ENCODE results near the gene CSF2RB.

The CSF2RB gene

DNA sequence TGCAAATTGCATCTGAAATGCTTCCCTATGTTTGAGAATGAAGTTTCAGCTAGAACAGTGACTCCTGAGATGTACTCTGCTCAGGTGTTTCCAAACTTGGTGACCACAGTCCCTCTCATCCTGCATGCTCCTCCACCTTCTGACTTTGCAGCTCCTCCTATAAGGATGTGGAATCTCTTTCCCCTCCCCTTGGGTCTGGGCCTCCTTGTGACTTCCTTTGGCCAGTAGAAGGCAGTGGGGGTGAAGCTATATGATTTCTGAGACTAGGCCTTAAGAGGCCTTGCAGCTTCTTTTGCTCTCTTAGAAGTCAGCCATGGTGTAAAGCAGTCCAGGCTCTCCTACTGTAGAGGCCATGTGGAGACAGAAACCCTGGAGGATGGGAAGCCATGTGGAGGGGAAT lies 50.7 kb downstream of the CSF2RB start:
- H3K9me3 ChIP-seq (ENCODE audit: insufficient read depth, low read depth, low read length): no peaks in the 10 kb centered on the region
- H3K4me3 ChIP-seq (ENCODE audit: low read length, poor library complexity, severe bottlenecking): no peak overlapping the region
- H3K9ac ChIP-seq (ENCODE audit: low read depth, low read length, poor library complexity, severe bottlenecking): no peak overlapping the region
- H3K4me1 ChIP-seq (ENCODE audit: insufficient read depth, low read length, poor library complexity, severe bottlenecking): no peaks in the 10 kb centered on the region
- no peaks in the 10 kb centered on the region for H3F3A ChIP-seq (ENCODE audit: low read depth)
- H3K4me2 ChIP-seq (ENCODE audit: low read depth, low read length, poor library complexity, severe bottlenecking): no peak overlapping the region
- no peak for TF ChIP-seq EZH2phosphoT487 (IDR thresholded peaks at IDR 0.05; ENCODE audit: borderline replicate concordance)
- TF ChIP-seq, protein P1, sequence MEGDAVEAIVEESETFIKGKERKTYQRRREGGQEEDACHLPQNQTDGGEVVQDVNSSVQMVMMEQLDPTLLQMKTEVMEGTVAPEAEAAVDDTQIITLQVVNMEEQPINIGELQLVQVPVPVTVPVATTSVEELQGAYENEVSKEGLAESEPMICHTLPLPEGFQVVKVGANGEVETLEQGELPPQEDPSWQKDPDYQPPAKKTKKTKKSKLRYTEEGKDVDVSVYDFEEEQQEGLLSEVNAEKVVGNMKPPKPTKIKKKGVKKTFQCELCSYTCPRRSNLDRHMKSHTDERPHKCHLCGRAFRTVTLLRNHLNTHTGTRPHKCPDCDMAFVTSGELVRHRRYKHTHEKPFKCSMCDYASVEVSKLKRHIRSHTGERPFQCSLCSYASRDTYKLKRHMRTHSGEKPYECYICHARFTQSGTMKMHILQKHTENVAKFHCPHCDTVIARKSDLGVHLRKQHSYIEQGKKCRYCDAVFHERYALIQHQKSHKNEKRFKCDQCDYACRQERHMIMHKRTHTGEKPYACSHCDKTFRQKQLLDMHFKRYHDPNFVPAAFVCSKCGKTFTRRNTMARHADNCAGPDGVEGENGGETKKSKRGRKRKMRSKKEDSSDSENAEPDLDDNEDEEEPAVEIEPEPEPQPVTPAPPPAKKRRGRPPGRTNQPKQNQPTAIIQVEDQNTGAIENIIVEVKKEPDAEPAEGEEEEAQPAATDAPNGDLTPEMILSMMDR (conservative IDR thresholded peaks at IDR 0.05; ENCODE audit: low read length): no peak
- H3K36me3 ChIP-seq (ENCODE audit: insufficient read depth, low read length): no peaks in the 10 kb centered on the region
- H3K79me2 ChIP-seq (ENCODE audit: insufficient read depth, low read length): no peaks in the 10 kb centered on the region
- no peaks in the 10 kb centered on the region for H3K9me2 ChIP-seq (replicated peaks; ENCODE audit: low read depth, low read length)
- H3K27me3 ChIP-seq (ENCODE audit: insufficient read depth, low read length, poor library complexity, severe bottlenecking): peaks cover 20% of the 10 kb centered on the region
- H4K20me1 ChIP-seq (ENCODE audit: insufficient read depth, low read length, poor library complexity, severe bottlenecking): no peaks in the 10 kb centered on the region
- no peak overlapping the region for H2AFZ ChIP-seq (ENCODE audit: low read length)

GRCh38 chr22:36965696-36966095 lies 52.3 kb downstream of the CSF2RB start:
- Histone ChIP-seq H3K79me2 (ENCODE audit: insufficient read depth, low read length) (no peaks in the 10 kb centered on the region), H3K9me3 (ENCODE audit: insufficient read depth, low read depth, low read length) (no peaks in the 10 kb centered on the region), H3F3A (ENCODE audit: low read depth) (no peaks in the 10 kb centered on the region)

GRCh38 chr22:36966851-36967540 lies 53.6 kb downstream of the CSF2RB start:
- Histone ChIP-seq H3K9me2 (replicated peaks; ENCODE audit: low read depth, low read length) (no peaks in the 10 kb centered on the region), H2AFZ (ENCODE audit: low read length) (no peak overlapping the region), H3K4me1 (ENCODE audit: insufficient read depth, low read length, poor library complexity, severe bottlenecking) (no peaks in the 10 kb centered on the region), H4K20me1 (ENCODE audit: insufficient read depth, low read length, poor library complexity, severe bottlenecking) (no peaks in the 10 kb centered on the region), H3K9ac (ENCODE audit: low read depth, low read length, poor library complexity, severe bottlenecking) (no peak overlapping the region), H3F3A (ENCODE audit: low read depth) (no peaks in the 10 kb centered on the region), H3K36me3 (ENCODE audit: insufficient read depth, low read length) (no peaks in the 10 kb centered on the region), H3K4me2 (ENCODE audit: low read depth, low read length, poor library complexity, severe bottlenecking) (no peak overlapping the region), H3K27me3 (ENCODE audit: insufficient read depth, low read length, poor library complexity, severe bottlenecking) (peaks cover 4% of the 10 kb centered on the region), H3K4me3 (ENCODE audit: low read length, poor library complexity, severe bottlenecking) (no peak overlapping the region), H3K79me2 (ENCODE audit: insufficient read depth, low read length) (no peaks in the 10 kb centered on the region), H3K9me3 (ENCODE audit: insufficient read depth, low read depth, low read length) (no peaks in the 10 kb centered on the region)
- TF ChIP-seq EZH2phosphoT487 (IDR thresholded peaks at IDR 0.05; ENCODE audit: borderline replicate concordance): no peak
- TF ChIP-seq, protein P1 (conservative IDR thresholded peaks at IDR 0.05; ENCODE audit: low read length): no peak

More at GRCh38 chr22:36965696-36966095, 52.3 kb downstream of the CSF2RB start:
- Histone ChIP-seq H2AFZ (ENCODE audit: low read length) (no peak overlapping the region), H3K9me2 (replicated peaks; ENCODE audit: low read depth, low read length) (no peaks in the 10 kb centered on the region), H3K4me3 (ENCODE audit: low read length, poor library complexity, severe bottlenecking) (no peak overlapping the region), H3K36me3 (ENCODE audit: insufficient read depth, low read length) (no peaks in the 10 kb centered on the region), H3K4me2 (ENCODE audit: low read depth, low read length, poor library complexity, severe bottlenecking) (no peak overlapping the region), H3K9ac (ENCODE audit: low read depth, low read length, poor library complexity, severe bottlenecking) (no peak overlapping the region), H4K20me1 (ENCODE audit: insufficient read depth, low read length, poor library complexity, severe bottlenecking) (no peaks in the 10 kb centered on the region), H3K4me1 (ENCODE audit: insufficient read depth, low read length, poor library complexity, severe bottlenecking) (no peaks in the 10 kb centered on the region), H3K27me3 (ENCODE audit: insufficient read depth, low read length, poor library complexity, severe bottlenecking) (peaks cover 14% of the 10 kb centered on the region)
- TF ChIP-seq EZH2phosphoT487 (IDR thresholded peaks at IDR 0.05; ENCODE audit: borderline replicate concordance): no peak
- TF ChIP-seq, protein P1 (conservative IDR thresholded peaks at IDR 0.05; ENCODE audit: low read length): no peak

Measured in Loucy (cell line).